ENCODE measurements around the gene WWP2. TPM values are rescaled to one million over a fixed set of nuclear protein-coding genes. Genes with fewer than 3 reads are reported as not detected.

WWP2 gene
- total and polyA plus RNA-seq, 4 donors = 26.1 to 86.6 (median 43.4) TPM

DNA sequence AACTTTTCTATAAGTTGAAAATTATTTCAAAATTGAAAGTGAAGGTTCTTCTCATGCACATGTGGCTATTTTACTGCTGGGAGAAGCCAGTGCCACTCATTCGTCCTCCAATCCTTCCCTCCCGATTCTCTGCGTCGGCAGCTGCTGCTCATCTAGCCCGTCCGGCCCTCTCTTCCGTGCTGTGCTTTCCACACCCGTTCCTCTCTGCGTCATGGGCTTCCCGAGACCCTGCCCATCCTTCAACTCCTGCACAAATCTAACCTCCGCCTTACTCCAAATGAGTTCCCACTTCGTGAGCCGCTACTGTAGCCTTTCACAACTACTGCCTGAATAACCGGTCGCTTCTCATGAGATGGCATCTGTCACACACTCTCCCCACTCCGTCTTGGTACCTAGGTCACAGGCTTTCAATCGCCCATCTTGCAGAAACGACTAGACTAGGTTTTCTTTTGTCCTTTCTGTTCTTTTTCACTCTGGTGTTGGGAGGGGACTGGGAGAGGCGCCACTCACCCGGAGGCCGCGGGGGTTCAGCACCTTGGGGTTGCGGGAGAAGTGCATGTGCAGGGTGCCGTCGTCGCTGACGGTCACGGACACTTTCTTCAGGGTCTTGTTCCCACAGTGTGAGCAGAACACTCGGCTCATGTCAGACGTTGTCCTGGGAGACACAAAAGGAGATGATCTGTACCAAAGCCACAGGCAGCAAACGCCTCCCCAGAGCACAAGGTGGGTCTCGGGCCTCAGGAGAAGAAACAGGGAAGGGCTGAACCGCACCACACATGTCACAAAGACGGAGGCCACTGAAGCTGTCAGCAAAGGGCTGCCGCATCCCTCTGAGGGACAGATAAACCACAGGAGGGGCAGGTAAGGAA, 17.5 kb upstream of the WWP2 start:
- TF ChIP-seq, protein P1, sequence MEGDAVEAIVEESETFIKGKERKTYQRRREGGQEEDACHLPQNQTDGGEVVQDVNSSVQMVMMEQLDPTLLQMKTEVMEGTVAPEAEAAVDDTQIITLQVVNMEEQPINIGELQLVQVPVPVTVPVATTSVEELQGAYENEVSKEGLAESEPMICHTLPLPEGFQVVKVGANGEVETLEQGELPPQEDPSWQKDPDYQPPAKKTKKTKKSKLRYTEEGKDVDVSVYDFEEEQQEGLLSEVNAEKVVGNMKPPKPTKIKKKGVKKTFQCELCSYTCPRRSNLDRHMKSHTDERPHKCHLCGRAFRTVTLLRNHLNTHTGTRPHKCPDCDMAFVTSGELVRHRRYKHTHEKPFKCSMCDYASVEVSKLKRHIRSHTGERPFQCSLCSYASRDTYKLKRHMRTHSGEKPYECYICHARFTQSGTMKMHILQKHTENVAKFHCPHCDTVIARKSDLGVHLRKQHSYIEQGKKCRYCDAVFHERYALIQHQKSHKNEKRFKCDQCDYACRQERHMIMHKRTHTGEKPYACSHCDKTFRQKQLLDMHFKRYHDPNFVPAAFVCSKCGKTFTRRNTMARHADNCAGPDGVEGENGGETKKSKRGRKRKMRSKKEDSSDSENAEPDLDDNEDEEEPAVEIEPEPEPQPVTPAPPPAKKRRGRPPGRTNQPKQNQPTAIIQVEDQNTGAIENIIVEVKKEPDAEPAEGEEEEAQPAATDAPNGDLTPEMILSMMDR (IDR thresholded peaks at IDR 0.05; ENCODE audit: control extremely low read depth, extremely low read depth) = no peak
- DNase-seq (no peak), ATAC-seq (ENCODE audit: insufficient read depth, low FRiP score) (no peak)
- Histone ChIP-seq H3K9me3 (ENCODE audit: control insufficient read depth in 4 of 4, insufficient read depth in 3 of 4, low read length in 3 of 4) (no peaks in the 10 kb centered on the region), H3K4me1 (ENCODE audit: control insufficient read depth in 5 of 5, insufficient read depth in 5 of 5, low read length in 5 of 5) (no peaks in the 10 kb centered on the region), H3K9ac (ENCODE audit: insufficient read depth in 1 of 2, low read length in 2 of 2) (no peak overlapping the region), H3K4me3 (no peak overlapping the region), H3K27me3 (ENCODE audit: control insufficient read depth in 3 of 3, insufficient read depth in 3 of 3, low read length in 2 of 3) (no peaks in the 10 kb centered on the region), H3K27ac (ENCODE audit: low read depth in 1 of 2, low read length in 1 of 2) (no peak overlapping the region), H3K36me3 (ENCODE audit: control insufficient read depth in 4 of 4, insufficient read depth in 4 of 4, low read length in 4 of 4) (peaks cover 33 to 60% (median 53%) of the 10 kb centered on the region in 4 donors)
- WGBS, 2 donors = 96% methylated on average over 35 of the region's 35 CpGs

DNA sequence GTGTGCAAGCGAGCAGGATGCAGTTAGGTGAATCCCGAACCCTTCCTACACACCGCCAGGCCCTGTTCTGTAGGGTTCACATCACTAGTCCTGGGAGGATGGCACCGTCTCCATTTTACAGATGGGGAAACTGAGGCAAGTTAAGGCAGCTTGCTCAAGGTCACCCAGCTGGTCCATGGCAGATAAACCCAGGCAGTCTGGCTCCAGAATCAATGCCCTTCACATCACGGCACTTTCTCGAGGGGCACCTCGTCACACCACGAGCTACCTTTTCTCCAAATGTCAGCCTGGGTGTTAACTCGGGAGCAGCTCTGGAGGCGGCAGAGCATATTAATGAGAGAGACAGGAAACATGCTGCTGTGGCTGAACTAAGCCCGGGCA, 16.9 kb upstream of the WWP2 start:
- Histone ChIP-seq H3K36me3 (ENCODE audit: control insufficient read depth in 4 of 4, insufficient read depth in 4 of 4, low read length in 4 of 4) (peaks cover 33 to 57% (median 54%) of the 10 kb centered on the region in 4 donors), H3K27ac (ENCODE audit: low read depth in 1 of 2, low read length in 1 of 2) (no peak overlapping the region), H3K27me3 (ENCODE audit: control insufficient read depth in 3 of 3, insufficient read depth in 3 of 3, low read length in 2 of 3) (no peaks in the 10 kb centered on the region), H3K4me1 (ENCODE audit: control insufficient read depth in 5 of 5, insufficient read depth in 5 of 5, low read length in 5 of 5) (no peaks in the 10 kb centered on the region), H3K9ac (ENCODE audit: insufficient read depth in 1 of 2, low read length in 2 of 2) (no peak overlapping the region), H3K4me3 (no peak overlapping the region), H3K9me3 (ENCODE audit: control insufficient read depth in 4 of 4, insufficient read depth in 3 of 4, low read length in 3 of 4) (no peaks in the 10 kb centered on the region)
- TF ChIP-seq, protein P1 (IDR thresholded peaks at IDR 0.05; ENCODE audit: control extremely low read depth, extremely low read depth) = no peak
- DNase-seq = no peak
- ATAC-seq (ENCODE audit: insufficient read depth, low FRiP score) = no peak
- 92 to 96% methylated on average over 11 of the region's 11 CpGs for WGBS, 2 donors

DNA sequence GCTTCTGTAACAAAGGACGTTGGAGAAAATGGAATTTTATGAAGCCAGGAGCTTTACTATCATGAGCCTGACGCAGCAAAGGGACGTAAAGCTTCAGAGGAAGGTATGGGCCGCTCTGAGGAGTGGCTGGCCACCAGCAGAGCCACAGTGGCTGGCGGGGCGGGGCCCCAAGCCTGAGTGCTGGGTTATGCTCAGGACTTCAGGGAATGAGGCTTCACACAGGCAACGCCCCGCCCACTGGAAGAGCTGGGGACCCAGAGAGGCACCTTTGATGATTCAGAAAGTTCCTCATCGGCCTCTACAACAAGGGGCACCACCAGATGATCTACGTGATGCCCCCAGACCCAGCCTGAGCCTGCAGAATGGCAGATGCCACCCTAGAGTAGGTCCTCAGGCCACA, 16.2 kb upstream of the WWP2 start:
- H3K9ac ChIP-seq (ENCODE audit: insufficient read depth in 1 of 2, low read length in 2 of 2) = no peak overlapping the region
- no peaks in the 10 kb centered on the region for H3K27me3 ChIP-seq (ENCODE audit: control insufficient read depth in 3 of 3, insufficient read depth in 3 of 3, low read length in 2 of 3)
- TF ChIP-seq, protein P1 (IDR thresholded peaks at IDR 0.05; ENCODE audit: control extremely low read depth, extremely low read depth) = no peak
- whole genome bisulfite sequencing, 2 donors = 83 to 94% methylated on average over 10 of the region's 10 CpGs
- H3K4me1 ChIP-seq (ENCODE audit: control insufficient read depth in 5 of 5, insufficient read depth in 5 of 5, low read length in 5 of 5) = no peaks in the 10 kb centered on the region
- peaks cover 36 to 60% (median 51%) of the 10 kb centered on the region in 4 donors for H3K36me3 ChIP-seq (ENCODE audit: control insufficient read depth in 4 of 4, insufficient read depth in 4 of 4, low read length in 4 of 4)
- DNase-seq (no peak), ATAC-seq (ENCODE audit: insufficient read depth, low FRiP score) (no peak)
- H3K27ac ChIP-seq (ENCODE audit: low read depth in 1 of 2, low read length in 1 of 2) = no peak overlapping the region
- no peaks in the 10 kb centered on the region for H3K9me3 ChIP-seq (ENCODE audit: control insufficient read depth in 4 of 4, insufficient read depth in 3 of 4, low read length in 3 of 4)
- no peak overlapping the region for H3K4me3 ChIP-seq
